Measurements from ENCODE around the gene CDH16.

The CDH16 gene

DNA sequence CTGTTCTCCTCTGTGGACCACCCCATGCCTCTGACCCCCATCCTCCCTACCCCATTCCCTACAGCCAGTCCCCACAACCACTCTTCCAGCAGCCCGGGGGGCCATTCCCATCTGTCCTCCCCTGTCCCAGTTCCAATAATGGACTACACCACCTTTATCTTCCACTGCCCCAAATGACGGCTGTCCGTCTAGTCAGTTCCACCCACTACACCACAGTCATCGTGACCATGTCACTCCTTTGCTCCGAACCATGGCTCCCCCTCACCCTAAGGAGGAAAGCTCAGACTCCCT lies 23.1 kb downstream of the CDH16 start:
- no peak for DNase-seq

DNA sequence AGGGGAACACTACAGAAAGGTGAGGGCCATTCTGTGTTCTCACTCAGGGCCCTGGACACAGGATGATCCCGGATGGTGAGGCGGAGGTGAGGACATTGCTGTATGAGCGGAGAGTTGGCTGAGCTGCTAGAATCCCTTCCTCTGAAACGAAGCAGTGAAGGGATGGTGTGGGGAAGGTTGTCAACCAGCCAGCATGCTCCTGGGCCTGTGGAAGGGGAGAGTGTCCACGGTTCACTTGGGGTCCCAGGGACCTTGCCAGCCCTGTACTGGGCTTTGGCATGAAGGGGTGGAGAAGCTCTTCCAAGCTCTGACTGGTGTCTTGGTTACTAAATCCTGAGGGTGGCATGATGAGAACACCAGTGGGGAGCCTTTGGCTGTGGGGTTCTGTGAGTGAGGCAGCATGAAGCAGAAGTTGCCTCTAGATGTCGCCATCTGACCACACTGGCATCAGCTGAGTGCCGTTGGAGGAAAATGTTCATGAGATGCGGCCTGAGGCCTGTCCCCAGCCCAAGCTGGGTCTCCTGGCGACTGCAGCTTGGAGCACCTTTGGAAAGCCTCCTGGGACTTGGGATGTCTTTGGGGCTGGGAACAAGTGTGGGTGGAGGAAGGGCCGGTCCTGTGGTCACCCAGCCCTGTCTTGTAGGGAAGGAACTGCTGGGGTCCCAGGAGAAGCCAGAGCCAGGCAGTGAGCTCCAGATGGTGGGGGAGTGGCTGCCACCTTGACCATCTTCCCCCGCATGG lies 23.6 kb downstream of the CDH16 start:
- DNase-seq = peak in 3 of 4 experiments; percentile 9 to 25 (median 25)

GRCh38 chr16:66894055-66894454 lies 24.6 kb downstream of the CDH16 start:
- no peak for DNase-seq

- no peak for DNase-seq
Measured at GRCh38 chr16:66891797-66892196, 26.9 kb downstream of the CDH16 start.

DNA sequence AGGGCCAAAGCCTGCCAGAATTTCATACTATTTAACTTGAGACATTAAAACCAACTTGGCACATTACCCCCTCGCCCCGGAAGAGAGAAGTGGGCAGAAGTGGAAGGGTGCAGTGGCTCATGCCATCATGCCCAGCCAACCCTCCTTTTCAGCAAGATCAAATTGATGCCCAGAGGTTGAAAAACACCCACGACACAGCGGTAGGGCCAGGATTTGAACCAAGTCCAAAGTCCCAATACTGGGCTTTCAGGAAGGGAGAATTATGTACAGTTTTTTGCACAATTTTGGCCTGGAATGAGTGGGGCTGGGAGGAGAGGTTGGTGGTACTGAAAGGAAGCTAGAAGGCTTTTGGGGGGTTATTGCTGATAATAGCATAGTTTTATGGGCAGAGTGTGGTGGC lies 27.3 kb downstream of the CDH16 start:
- no peak for DNase-seq

DNA sequence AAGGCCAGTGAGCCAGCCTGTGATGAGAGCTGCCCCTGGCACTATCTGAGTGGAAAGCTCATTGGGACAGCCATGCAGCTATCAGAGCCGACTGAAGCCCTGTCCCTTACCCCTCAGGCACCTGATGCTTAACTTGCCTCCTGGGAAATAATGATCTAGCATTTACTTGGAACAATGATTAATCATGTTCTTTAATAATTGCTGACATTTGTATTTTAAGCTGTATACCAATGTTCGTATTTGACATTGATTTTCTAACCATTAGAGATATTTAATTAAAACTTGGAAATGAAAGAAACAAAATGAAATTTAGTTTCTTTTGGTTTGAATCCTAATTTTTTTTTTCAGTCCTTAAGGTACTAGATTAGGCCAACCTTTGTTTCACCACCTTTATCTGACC lies 27.9 kb downstream of the CDH16 start:
- DNase-seq = no peak

DNA sequence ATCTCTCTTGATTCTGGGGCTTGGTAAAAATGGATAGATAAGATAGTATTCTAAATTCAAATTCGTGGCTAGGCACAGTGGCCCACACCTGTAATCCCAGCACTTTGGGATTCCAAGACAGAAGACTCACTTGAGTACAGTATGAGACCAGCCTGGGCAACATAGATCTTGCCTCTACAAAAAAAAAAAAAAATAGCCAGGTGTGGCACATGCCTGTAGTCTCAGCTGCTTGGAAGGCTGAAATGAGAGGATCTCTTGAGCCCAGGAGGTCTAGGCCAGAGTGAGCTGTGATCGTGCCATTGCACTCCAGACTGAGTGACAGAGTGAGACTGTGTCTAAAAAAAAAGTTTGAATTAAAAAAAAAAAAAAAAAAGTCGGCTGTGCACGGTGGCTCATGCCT lies 29.1 kb downstream of the CDH16 start:
- no peak for DNase-seq

GRCh38 chr16:66888647-66889615 lies 29.8 kb downstream of the CDH16 start:
- DNase-seq = no peak

DNA sequence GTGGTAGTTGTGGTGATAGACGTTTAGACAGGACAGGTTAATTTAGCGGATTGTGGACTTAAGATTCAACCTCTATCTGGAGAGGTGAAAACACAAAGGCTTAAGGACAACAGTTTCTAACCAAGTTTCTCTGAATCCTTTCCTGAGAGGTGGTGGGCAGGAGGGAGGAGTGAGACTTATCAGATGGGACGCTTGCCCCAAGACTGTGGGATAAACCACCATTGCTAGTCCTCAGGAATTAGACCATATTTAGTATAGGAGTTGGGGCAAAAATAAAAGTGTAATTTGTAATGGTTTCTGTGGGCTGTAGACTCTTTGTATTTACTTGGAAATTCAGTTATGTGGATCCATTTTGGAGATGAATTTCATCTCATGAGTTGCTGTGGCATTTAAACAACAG lies 31.8 kb downstream of the CDH16 start:
- DNase-seq = no peak

DNA sequence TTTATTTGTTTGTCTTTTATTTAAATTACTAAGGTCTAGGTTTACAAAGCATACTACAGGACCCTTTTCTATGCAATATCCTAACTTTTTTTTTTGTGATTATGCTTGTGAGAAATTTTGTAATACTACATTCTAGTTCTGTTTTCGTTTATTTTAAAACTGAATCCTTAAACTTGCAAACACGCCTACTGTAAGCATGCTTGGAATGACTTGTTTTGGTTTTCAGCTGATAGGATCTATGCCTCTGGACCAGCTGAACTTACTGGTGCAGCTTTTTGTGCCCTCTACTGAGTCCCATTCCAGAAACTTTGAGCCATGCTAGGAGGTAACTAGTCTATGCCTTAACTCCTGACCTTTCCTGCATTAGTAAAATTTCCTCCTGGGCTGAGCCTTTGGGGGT lies 32.4 kb downstream of the CDH16 start:
- no peak for DNase-seq

DNA sequence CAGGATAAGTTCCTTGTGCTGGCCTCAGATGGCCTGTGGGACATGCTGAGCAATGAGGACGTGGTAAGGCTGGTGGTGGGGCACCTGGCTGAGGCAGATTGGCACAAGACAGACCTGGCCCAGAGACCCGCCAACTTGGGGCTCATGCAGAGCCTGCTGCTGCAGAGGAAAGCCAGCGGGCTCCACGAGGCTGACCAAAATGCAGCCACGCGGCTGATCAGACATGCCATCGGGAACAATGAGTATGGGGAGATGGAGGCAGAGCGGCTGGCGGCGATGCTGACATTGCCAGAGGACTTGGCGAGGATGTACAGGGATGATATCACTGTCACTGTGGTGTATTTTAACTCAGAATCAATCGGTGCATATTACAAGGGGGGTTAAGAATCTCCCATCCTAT lies 33.2 kb downstream of the CDH16 start:
- DNase-seq = no peak

DNA sequence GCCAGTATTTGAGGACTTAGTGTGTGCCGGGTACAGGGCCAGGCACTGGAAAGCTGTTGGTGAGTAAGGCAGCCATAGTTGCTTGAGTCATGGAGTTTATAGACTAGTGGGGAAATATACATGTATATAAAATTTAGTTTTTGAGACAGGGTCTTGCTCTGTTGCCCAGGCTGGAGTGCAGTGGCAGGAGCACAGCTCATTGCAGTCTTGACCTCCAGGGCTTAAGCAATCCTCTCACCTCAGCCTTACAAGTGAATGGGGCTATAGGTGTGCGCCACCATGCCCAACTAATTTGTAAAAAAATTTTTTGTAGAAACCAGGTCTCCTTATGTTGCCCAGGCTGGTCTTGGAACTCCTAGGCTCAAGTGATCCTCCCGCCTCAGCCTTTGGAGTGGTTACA lies 36.0 kb downstream of the CDH16 start:
- DNase-seq = no peak

DNA sequence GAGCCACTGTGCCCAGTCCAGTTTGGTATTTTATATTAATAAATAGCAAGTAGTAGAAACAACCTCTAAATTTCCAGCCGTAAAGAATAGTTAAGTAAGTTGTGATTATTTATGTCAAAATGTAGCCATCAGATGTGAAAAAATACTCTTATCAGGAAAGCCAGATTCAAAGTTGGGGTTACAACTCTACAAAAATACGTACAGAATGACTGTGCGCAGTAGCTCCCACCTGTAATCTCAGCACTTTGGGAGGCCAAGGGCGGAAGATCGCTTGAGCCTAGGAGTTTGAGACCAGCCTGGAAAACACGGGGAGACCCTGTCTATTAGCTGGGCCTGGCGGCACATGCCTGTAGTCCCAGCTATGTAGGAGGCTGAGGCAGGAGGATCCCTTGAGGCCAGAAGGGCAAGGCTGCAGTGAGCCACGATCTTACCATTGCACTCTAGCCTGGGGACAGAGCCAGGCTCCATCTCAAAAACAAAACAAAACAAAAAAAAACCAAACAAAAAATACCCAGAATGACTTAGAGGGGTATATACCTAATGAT lies 36.6 kb downstream of the CDH16 start:
- no peak for DNase-seq

GRCh38 chr16:66881560-66881959 lies 37.1 kb downstream of the CDH16 start:
- no peak for DNase-seq

DNA sequence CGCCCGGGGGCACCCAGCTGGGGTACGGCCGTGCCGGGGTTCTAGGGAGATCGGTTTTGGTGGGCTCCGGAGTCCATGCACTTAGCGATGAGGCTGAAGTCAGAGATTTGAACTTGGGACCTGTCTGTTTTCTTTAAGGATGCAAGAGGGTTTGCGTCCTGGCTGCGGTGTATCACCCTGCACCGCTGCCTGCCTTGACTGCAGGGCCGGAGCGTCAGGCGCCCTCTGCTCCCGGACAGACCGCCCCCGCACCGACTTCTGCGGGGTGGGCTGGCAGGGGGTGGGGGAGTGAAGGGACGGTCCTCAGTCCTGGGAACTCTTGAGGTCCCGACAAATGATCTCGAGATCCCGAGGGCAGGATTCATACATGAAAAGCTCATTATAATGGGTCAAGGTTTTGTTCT lies 37.7 kb downstream of the CDH16 start:
- DNase-seq = no peak

GRCh38 chr16:66880288-66881013 lies 38.2 kb downstream of the CDH16 start, which contains the start of gene PDP2:
PDP2 (plus strand) TSS chr16:66880515; CDS start chr16:66884285, 3,770 bp downstream.
- DNase-seq = peak; percentile 68 to 80 (median 74)

GRCh38 chr16:66878067-66878466 lies 40.6 kb downstream of the CDH16 start:
- no peak for DNase-seq

- no peak for DNase-seq
Measured at GRCh38 chr16:66874079-66874775, 44.5 kb downstream of the CDH16 start.

- DNase-seq = no peak
Measured at GRCh38 chr16:66873685-66874055, 45.0 kb downstream of the CDH16 start.

GRCh38 chr16:66872943-66873684 lies 45.6 kb downstream of the CDH16 start:
- DNase-seq = peak; percentile 55 to 77 (median 70)

DNA sequence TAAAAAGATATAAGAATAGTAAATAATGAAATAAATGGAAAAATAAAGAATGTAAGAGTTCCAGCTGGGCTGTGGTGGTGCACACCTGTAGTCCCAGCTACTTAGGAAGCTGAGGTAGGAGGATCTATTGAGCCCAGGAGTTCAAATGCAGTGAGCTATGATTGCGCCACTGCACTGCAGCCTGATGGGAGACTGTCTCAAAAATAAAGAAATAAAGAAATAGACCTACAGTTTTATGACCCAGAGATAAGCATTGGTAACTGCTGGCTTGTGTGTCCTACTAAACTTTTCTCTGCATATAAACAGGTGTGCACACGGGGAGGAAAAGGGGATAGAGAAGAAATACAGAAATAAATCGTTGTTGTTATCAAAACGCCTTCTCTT lies 46.1 kb downstream of the CDH16 start:
- DNase-seq = no peak

DNA sequence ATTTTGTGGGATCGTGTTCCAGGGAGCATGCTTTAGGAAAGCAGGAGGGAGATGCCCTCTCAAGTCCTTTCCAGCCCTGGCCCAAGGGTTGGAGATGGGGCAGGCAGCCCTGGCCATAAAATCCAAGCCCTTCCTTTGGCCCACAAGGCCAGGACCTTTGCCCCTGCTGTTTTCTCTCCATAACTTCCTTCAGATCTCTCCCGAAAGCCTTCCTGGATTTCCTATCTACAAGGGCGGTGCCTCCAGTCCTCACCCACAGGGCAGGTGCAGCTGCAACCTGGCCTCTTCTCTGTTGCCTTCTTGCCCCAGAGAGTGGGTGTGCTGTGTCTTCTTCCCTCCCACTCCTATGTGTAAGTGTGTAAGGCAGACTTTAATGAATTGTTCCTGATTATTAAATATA lies 46.8 kb downstream of the CDH16 start:
- DNase-seq = no peak

Data from activated naive CD4-positive, alpha-beta T cell (primary cell).